ENCODE measurements around the gene ERG. TPM values are rescaled to one million over a fixed set of nuclear protein-coding genes. Genes with fewer than 3 reads are reported as not detected.

The ERG gene
- total and polyA plus RNA-seq, 2 of the 8 experiments (the other 6 are each of a cell fraction or from before 2014, with no cell fraction given) = 1.0 to 3.0 TPM

DNA sequence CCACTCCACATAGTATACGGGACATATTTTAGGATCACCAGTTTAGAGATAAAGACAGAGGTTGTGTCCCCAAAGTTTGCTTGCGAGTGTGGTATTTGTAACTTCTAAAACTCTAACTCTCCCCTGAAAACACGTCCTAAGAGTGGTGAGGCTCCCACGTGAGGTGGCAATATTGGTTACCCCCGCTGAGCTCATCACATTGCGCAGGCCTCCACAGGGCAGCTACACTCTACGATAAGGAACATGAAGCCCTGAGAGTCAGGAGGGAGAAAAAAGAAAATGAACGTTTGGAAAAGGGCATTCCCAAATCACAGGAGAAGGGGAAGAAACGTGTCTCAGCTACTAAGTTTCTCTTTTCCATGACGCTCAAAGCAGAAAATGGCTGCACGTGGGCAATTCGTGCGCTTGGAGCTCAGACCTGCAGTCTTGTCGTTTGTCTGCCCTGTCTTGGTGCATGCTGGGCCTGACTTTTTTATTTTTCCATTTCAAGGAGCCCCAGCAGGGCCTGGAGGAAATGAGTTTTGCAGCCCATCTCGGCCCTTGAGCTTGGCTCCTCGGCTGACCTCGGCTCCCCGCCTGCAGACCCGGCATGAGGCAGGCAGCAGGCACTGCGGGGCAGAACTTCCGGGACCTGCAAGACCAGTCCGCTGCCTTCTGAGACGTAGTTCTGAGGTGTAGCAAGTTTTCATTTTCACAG, 25.7 kb downstream of the ERG start (continued):
- TF ChIP-seq TAF7 (optimal IDR thresholded peaks at IDR 0.05; ENCODE audit: borderline replicate concordance, low read depth, low read length) = no peak
- peak; percentile 90 for TF ChIP-seq RXRA (IDR thresholded peaks at IDR 0.05; ENCODE audit: insufficient read depth, low read depth, low read length)
- no peak for TF ChIP-seq JUND (IDR thresholded peaks at IDR 0.05; ENCODE audit: low read length)
- no peak for TF ChIP-seq RFX5 (IDR thresholded peaks at IDR 0.05; ENCODE audit: borderline replicate concordance, low read depth, low read length)
- no peak for TF ChIP-seq CEBPB (IDR thresholded peaks at IDR 0.05; ENCODE audit: low read depth, low read length)
- peak; percentile 82 for TF ChIP-seq E2F6 (IDR thresholded peaks at IDR 0.05)
- no peak for TF ChIP-seq SUZ12 (IDR thresholded peaks at IDR 0.05; ENCODE audit: low read length)
- 0 out of 2 replicates have a peak, but pooled peaks have one; percentile 45 for TF ChIP-seq SP1 (IDR thresholded peaks at IDR 0.05; ENCODE audit: low read depth, low read length)
- peak; percentile 79 for TF ChIP-seq MAX (IDR thresholded peaks at IDR 0.05)
- no peak for TF ChIP-seq BRCA1 (IDR thresholded peaks at IDR 0.05; ENCODE audit: low read depth, low read length)
- peak; percentile 63; the same call in 1 of the 2 replicates for TF ChIP-seq YY1 (IDR thresholded peaks at IDR 0.05; ENCODE audit: low read depth, low read length)
- no peak for TF ChIP-seq ASH2L (IDR thresholded peaks at IDR 0.05; ENCODE audit: low read length)

Data from H1 (cell line).